ENCODE results near the gene SYS1.

The SYS1 gene

GRCh38 chr20:45415822-45416637, 53.1 kb downstream of the SYS1 start, which contains the start of gene PIGT:
Gene PIGT, plus strand, starts transcription at chr20:45416141. Its CDS starts 16 bp downstream, at chr20:45416157.
- peak; percentile 73 to 83 for DNase-seq (ENCODE audit: low read depth in 2 of 2)

- no peak for DNase-seq (ENCODE audit: low read depth in 2 of 2)
Measured at GRCh38 chr20:45416917-45417316, 54.0 kb downstream of the SYS1 start.

Data from stimulated activated CD4-positive, alpha-beta T cell treated with anti-CD3 and anti-CD28 coated beads, Interleukin-4, amount 100 ng/mL, for 48 hours (primary cell).